HepG2 (cell line): Measurements from ENCODE around the gene SLC9C2. TPM values are rescaled to one million over a fixed set of nuclear protein-coding genes. Genes with fewer than 3 reads are reported as not detected.

Source experiments
- FOSL1 ChIP-seq: sonication (generic); formaldehyde crosslinking; IDR thresholded peaks from 2 replicates; pipeline ENCODE4 v1.9.0; 2021; ENCODE audit warnings: missing genetic modification reagents, borderline replicate concordance
- GABPA ChIP-seq, 2 experiments: IDR thresholded peaks; 2 replicates each; pipeline ENCODE4 v1.6.1; 2011 to 2016; ENCODE audit warnings: low read depth in 2 of 2, low read length in 1 of 2, missing biosample characterization in 1 of 2, missing genetic modification characterization in 1 of 2
- GTF2F1 ChIP-seq: fragments of 150-350 bp; IDR thresholded peaks from 2 replicates; pipeline ENCODE4 v1.6.1; 2014; ENCODE audit warnings: low read length
- HNF4A ChIP-seq: sonication (generic); formaldehyde crosslinking; IDR thresholded peaks from 2 replicates; pipeline ENCODE4 v1.4.0; 2020; ENCODE audit warnings: missing genetic modification reagents
- KAT8 ChIP-seq: IDR thresholded peaks from 2 replicates; pipeline ENCODE4 v1.6.1; 2016; ENCODE audit warnings: missing genetic modification reagents, missing compliant biosample characterization
- KLF12 ChIP-seq: sonication (generic); formaldehyde crosslinking; IDR thresholded peaks from 2 replicates; pipeline ENCODE4 v1.4.0; 2020; ENCODE audit warnings: missing genetic modification reagents, borderline replicate concordance
- NFIB ChIP-seq: sonication (generic); formaldehyde crosslinking; IDR thresholded peaks from 2 replicates; pipeline ENCODE4 v1.9.0; 2021; ENCODE audit warnings: missing genetic modification reagents, mild to moderate bottlenecking, borderline replicate concordance
- RFXAP ChIP-seq: sonication (generic); formaldehyde crosslinking; IDR thresholded peaks from 2 replicates; pipeline ENCODE4 v1.4.0; 2020; ENCODE audit warnings: missing genetic modification reagents, borderline replicate concordance
- TBX2 ChIP-seq: sonication (generic); formaldehyde crosslinking; IDR thresholded peaks from 2 replicates; pipeline ENCODE4 v1.5.0; 2020; ENCODE audit warnings: missing genetic modification reagents, mild to moderate bottlenecking, borderline replicate concordance
- TP53 ChIP-seq: sonication (generic); formaldehyde crosslinking; conservative IDR thresholded peaks from 2 replicates; pipeline ENCODE4 v1.4.0; 2020; ENCODE audit warnings: missing genetic modification reagents
- YEATS2 ChIP-seq: sonication (generic); formaldehyde crosslinking; IDR thresholded peaks from 2 replicates; pipeline ENCODE4 v1.4.0; 2020; ENCODE audit warnings: missing genetic modification reagents, borderline replicate concordance
- ZC3H13 ChIP-seq: sonication (generic); formaldehyde crosslinking; IDR thresholded peaks from 2 replicates; pipeline ENCODE4 v1.8.1; 2023; ENCODE audit warnings: mild to moderate bottlenecking, missing genetic modification reagents, moderate library complexity
- ZEB1 ChIP-seq: IDR thresholded peaks from 2 replicates; pipeline ENCODE4 v1.6.1; 2012; ENCODE audit warnings: mild to moderate bottlenecking, low read depth, inconsistent platforms; ENCODE audit not compliant: insufficient replicate concordance
- ZFP37 ChIP-seq: sonication (generic); formaldehyde crosslinking; IDR thresholded peaks from 2 replicates; pipeline ENCODE4 v1.4.0; 2020; ENCODE audit warnings: missing genetic modification reagents, borderline replicate concordance
- ZNF160 ChIP-seq: sonication (generic); formaldehyde crosslinking; IDR thresholded peaks from 2 replicates; pipeline ENCODE4 v1.8.0; 2022; ENCODE audit warnings: mild to moderate bottlenecking, inconsistent platforms, missing genetic modification reagents
- ZNF558 ChIP-seq: sonication (generic); formaldehyde crosslinking; IDR thresholded peaks from 2 replicates; pipeline ENCODE4 v1.9.0; 2022; ENCODE audit warnings: mild to moderate bottlenecking, missing genetic modification reagents, borderline replicate concordance
- polyA plus RNA-seq, 8 experiments: library from polyadenylated mRNA; depleted of rRNA in 3 of 8; stranded (reverse) in 7 of 8; unstranded in 1 of 8; fragments of >200 nt; fragmentation: Illumina TruSeq in 4 of 8; extraction: Trizol in 4 of 8; gene quantifications; 2 replicates each; pipeline versions ENCODE4 v1.2.1 to v1.2.3, GENCODE V29; 2011 to 2016; ENCODE audit warnings: low read depth in 4 of 8, missing spikeins in 1 of 8, mixed read lengths in 1 of 8; ENCODE audit not compliant: insufficient read depth in 1 of 8
- total RNA-seq, 5 experiments: library from RNA; depleted of rRNA; stranded (reverse); fragments of >200 nt; fragmentation: Illumina TruSeq; extraction: Trizol; gene quantifications; 2 replicates each; pipeline ENCODE4 v1.2.3, GENCODE V29; 2016; ENCODE audit warnings: low read depth in 1 of 5
- TF ChIP-seq, protein P1 (sequence below): sonication (generic); formaldehyde crosslinking; IDR thresholded peaks from 2 replicates; pipeline ENCODE4 v1.4.0; 2020; ENCODE audit warnings: missing genetic modification reagents
- TF ChIP-seq, protein P2 (sequence below): sonication (generic); formaldehyde crosslinking; IDR thresholded peaks from 2 replicates; pipeline ENCODE4 v1.4.0; 2020; ENCODE audit warnings: mild to moderate bottlenecking, low read depth, missing genetic modification reagents
- TF ChIP-seq, protein P3 (sequence below): sonication (generic); formaldehyde crosslinking; IDR thresholded peaks from 2 replicates; pipeline ENCODE4 v1.4.0; 2020; ENCODE audit warnings: missing genetic modification reagents, borderline replicate concordance
- TF ChIP-seq, protein P4 (sequence below): IDR thresholded peaks from 2 replicates; pipeline ENCODE4 v1.6.1; 2016; ENCODE audit warnings: low read depth

SLC9C2 gene
- total and polyA plus RNA-seq, 2 of the 13 experiments (the other 11 are each of a cell fraction or from before 2014, with no cell fraction given) = 0.03 TPM; not detected in 1

DNA sequence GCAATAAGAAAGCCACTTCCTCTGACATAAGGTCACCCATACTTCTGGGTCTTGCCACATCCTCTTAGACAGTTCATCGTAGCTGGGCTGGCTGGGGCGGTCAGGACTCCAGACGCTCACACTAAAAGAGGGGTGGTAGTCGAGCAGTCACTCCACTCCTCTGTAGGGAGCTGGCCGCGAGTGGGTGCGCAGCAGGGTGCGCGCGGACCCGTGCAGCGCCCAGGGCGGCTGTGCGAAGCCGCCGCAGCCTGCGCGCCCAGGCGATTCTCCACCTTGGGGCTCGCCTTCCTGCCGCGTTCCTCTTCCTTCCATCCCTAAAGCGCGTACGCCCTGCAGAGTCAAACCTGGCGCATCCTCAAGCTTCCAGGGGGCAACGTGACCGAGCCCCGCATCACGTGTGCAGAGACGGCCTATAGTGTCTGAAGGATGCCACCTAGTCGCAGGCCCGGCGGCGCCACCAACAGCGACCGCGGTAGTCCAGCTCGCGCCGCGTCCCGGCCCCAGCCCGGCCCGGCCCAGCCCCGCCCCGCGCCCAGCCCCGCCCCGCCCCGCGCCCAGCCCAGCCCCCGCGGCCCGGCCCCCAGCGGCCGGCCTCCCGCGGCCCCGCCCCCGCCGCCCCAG is 126.1 kb downstream of the SLC9C2 start (continued):
- TF ChIP-seq, protein P1, sequence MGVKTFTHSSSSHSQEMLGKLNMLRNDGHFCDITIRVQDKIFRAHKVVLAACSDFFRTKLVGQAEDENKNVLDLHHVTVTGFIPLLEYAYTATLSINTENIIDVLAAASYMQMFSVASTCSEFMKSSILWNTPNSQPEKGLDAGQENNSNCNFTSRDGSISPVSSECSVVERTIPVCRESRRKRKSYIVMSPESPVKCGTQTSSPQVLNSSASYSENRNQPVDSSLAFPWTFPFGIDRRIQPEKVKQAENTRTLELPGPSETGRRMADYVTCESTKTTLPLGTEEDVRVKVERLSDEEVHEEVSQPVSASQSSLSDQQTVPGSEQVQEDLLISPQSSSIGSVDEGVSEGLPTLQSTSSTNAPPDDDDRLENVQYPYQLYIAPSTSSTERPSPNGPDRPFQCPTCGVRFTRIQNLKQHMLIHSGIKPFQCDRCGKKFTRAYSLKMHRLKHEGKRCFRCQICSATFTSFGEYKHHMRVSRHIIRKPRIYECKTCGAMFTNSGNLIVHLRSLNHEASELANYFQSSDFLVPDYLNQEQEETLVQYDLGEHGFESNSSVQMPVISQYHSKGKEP = no peak
- TF ChIP-seq, protein P2, sequence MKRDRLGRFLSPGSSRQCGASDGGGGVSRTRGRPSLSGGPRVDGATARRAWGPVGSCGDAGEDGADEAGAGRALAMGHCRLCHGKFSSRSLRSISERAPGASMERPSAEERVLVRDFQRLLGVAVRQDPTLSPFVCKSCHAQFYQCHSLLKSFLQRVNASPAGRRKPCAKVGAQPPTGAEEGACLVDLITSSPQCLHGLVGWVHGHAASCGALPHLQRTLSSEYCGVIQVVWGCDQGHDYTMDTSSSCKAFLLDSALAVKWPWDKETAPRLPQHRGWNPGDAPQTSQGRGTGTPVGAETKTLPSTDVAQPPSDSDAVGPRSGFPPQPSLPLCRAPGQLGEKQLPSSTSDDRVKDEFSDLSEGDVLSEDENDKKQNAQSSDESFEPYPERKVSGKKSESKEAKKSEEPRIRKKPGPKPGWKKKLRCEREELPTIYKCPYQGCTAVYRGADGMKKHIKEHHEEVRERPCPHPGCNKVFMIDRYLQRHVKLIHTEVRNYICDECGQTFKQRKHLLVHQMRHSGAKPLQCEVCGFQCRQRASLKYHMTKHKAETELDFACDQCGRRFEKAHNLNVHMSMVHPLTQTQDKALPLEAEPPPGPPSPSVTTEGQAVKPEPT (CRISPR knock-in tag) = no peak
- TF ChIP-seq NFIB (CRISPR knock-in tag) (no peak), RFXAP (CRISPR knock-in tag) (no peak), ZNF160 (CRISPR knock-in tag) (no peak), GTF2F1 (no peak), ZFP37 (no peak; the same call in 1 of the 2 replicates), TBX2 (CRISPR knock-in tag) (peak; percentile 51; the same call in 1 of the 2 replicates), ZEB1 (no peak), KLF12 (CRISPR knock-in tag) (peak; percentile 85; the same call in 1 of the 2 replicates), ZNF558 (peak; percentile 23; the same call in 1 of the 2 replicates), HNF4A (CRISPR knock-in tag) (no peak), KAT8 (peak; percentile 74; the same call in 1 of the 2 replicates), YEATS2 (CRISPR knock-in tag) (no peak), GABPA (IDR thresholded peaks at IDR 0.05; ENCODE audit: low read depth, low read length) (no peak), GABPA (CRISPR knock-in tag; IDR thresholded peaks at IDR 0.05; ENCODE audit: low read depth) (no peak), ZC3H13 (CRISPR knock-in tag) (no peak), TP53 (CRISPR knock-in tag) (no peak), FOSL1 (CRISPR knock-in tag) (no peak)
- TF ChIP-seq, protein P3, sequence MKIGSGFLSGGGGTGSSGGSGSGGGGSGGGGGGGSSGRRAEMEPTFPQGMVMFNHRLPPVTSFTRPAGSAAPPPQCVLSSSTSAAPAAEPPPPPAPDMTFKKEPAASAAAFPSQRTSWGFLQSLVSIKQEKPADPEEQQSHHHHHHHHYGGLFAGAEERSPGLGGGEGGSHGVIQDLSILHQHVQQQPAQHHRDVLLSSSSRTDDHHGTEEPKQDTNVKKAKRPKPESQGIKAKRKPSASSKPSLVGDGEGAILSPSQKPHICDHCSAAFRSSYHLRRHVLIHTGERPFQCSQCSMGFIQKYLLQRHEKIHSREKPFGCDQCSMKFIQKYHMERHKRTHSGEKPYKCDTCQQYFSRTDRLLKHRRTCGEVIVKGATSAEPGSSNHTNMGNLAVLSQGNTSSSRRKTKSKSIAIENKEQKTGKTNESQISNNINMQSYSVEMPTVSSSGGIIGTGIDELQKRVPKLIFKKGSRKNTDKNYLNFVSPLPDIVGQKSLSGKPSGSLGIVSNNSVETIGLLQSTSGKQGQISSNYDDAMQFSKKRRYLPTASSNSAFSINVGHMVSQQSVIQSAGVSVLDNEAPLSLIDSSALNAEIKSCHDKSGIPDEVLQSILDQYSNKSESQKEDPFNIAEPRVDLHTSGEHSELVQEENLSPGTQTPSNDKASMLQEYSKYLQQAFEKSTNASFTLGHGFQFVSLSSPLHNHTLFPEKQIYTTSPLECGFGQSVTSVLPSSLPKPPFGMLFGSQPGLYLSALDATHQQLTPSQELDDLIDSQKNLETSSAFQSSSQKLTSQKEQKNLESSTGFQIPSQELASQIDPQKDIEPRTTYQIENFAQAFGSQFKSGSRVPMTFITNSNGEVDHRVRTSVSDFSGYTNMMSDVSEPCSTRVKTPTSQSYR (CRISPR knock-in tag) = no peak
- TF ChIP-seq, protein P4, sequence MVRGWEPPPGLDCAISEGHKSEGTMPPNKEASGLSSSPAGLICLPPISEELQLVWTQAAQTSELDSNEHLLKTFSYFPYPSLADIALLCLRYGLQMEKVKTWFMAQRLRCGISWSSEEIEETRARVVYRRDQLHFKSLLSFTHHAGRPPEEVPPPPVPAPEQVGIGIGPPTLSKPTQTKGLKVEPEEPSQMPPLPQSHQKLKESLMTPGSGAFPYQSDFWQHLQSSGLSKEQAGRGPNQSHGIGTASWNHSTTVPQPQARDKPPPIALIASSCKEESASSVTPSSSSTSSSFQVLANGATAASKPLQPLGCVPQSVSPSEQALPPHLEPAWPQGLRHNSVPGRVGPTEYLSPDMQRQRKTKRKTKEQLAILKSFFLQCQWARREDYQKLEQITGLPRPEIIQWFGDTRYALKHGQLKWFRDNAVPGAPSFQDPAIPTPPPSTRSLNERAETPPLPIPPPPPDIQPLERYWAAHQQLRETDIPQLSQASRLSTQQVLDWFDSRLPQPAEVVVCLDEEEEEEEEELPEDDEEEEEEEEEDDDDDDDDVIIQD = no peak
